ENCODE data around the gene ADARB1.

GRCh38 chr21:45064091-45064490 lies 10.3 kb upstream of the ADARB1 start:
- TF ChIP-seq CTCF (conservative IDR thresholded peaks at IDR 0.05; ENCODE audit: low read length) (no peak), EZH2phosphoT487 (IDR thresholded peaks at IDR 0.05; ENCODE audit: borderline replicate concordance, low read depth, low read length) (no peak)

Measured in OCI-LY7 (cell line).